Pulmonary artery endothelial cell (primary cell): ENCODE results near the gene FGD4. TPM values are rescaled to one million over a fixed set of nuclear protein-coding genes. Genes with fewer than 3 reads are reported as not detected.
"Not testable (repeated sequence)": the region's sequence is repeated elsewhere in the genome, so short reads cannot be mapped to it uniquely, and the experiment has no call there.

Source experiments
- DNase-seq: peaks from one replicate; pipeline ENCODE4 v3.0.0-alpha.2; 2011; ENCODE audit warnings: low read depth, low spot score
- total RNA-seq: library from RNA; depleted of rRNA; stranded (reverse); fragments of >200 nt; gene quantifications from 2 replicates; pipeline ENCODE4 v1.2.3, GENCODE V29; 2014

The FGD4 gene
- total RNA-seq, 1 donor from 2014 or later, result 25.6 TPM

- no peak for DNase-seq
Observed at GRCh38 chr12:32490801-32491200, 91.4 kb downstream of the FGD4 start.

GRCh38 chr12:32493282-32493681 lies 93.9 kb downstream of the FGD4 start:
- DNase-seq, result no peak

DNA sequence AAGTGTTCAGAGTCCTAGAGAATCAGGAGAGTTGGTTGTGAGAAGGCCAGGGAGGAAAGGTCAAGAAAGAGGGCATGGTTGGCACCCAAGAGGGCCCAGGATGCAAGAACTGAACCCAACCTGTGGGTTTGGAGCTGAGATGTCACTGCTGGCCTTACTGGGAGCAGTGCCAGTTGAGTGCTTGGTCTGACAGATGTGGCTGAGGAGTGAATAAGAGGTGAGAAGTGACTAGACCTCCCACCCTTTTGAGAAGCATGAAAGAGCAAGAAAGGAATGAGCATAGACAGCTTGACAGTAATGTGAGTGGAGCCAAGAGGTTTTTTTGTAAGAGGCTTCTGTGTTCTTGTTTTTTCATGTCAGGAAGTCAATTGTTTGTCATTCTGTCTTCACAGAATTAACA lies 95.3 kb downstream of the FGD4 start:
- no peak for DNase-seq

DNA sequence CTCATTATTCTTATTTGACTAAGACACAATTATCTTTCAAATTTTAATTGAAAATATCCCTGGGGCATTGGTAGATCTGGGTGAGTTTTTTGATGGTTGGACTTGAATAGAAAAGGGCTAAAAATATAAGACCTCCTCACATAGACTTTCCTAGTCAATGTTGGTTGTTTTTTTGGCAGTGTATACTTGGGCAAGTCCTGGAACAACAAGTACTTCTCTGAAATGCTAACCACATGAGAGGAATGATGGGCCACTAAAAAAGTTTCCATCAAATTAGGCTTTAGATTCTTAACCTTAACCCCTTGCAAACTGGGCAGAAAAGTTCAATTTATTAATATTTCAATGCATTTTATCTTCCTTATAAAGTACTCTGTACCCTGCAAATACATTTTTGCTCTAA lies 97.6 kb downstream of the FGD4 start:
- no peak for DNase-seq

- no peak for DNase-seq
Observed at GRCh38 chr12:32497864-32498263, 98.5 kb downstream of the FGD4 start.

- DNase-seq, result no peak
Observed at GRCh38 chr12:32499048-32499447, 99.7 kb downstream of the FGD4 start.

DNA sequence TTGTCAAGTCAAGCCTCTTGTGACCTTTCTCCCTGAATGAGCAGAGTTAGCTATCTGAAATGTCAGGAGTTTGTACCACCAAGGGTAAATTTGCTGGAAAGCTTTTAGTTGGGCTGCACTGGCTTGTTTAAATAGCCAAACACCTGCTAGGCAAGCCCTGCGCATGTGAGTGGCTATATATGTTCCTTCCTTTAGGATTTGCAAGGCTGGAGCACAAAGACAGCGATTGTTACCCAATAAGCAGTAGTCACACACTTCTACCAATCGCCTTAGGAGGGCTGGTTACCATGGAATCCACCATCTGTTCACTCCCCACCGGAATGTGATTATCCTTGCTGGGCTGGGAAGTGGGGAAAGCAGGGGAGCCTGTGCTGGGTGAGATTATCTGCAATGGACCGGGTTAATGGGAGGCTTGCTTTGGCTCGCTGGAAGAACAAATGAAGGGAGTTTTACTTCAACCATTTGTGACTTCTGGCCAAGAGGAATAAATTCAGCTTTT lies 102.5 kb downstream of the FGD4 start:
- DNase-seq, result no peak

GRCh38 chr12:32502693-32503502 lies 103.5 kb downstream of the FGD4 start:
- DNase-seq, result no peak

- DNase-seq, result no peak
Observed at GRCh38 chr12:32503730-32504129, 104.4 kb downstream of the FGD4 start.

GRCh38 chr12:32504591-32504990 lies 105.2 kb downstream of the FGD4 start:
- DNase-seq, result no peak

GRCh38 chr12:32505067-32505945 lies 105.9 kb downstream of the FGD4 start:
- no peak for DNase-seq

GRCh38 chr12:32507096-32507941 lies 108.0 kb downstream of the FGD4 start:
- not testable (repeated sequence) for DNase-seq

DNA sequence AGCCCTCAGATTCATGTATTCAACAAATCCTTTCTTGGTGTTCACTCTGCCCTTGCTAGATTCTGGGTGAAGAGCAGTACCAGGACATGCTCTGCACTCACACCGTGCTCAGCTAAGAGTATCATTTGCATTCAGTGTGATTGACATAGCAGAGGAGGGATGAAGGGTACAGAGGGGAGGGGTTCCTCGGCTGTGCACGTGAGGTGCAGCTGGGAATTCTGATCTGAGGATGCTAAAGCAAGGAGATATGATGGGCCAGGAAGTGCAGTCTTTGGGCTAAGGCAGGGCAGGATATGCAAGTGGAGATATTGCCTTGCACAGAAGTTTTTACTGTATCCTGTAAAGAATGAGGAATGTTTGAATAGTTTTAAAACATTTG lies 108.6 kb downstream of the FGD4 start:
- no peak for DNase-seq

- DNase-seq, result no peak
Observed at GRCh38 chr12:32508626-32509025, 109.3 kb downstream of the FGD4 start.

- DNase-seq, result no peak
Observed at GRCh38 chr12:32509328-32510091, 110.2 kb downstream of the FGD4 start.

GRCh38 chr12:32511976-32512375 lies 112.6 kb downstream of the FGD4 start:
- not testable (repeated sequence) for DNase-seq

DNA sequence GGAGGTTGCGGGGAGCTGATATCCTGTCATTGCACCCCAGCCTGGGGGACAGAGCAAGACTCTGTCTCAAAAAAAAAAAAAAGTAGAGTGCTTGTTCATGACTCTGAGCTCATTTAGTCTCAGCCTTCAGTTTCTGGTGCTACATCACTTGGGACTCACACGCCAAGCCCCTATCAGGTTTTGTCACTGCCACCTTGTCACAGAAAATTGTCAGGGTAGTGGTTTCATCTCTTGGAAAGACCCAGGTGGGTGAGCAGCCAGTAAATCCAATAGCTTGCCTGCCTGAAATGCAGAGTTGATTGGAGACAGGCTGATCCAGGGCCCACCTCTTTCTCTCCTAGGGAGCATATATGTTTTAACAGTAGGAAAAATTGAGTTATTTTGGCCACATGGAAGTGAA lies 113.0 kb downstream of the FGD4 start:
- DNase-seq, result no peak

GRCh38 chr12:32512910-32513309 lies 113.6 kb downstream of the FGD4 start:
- DNase-seq, result no peak

DNA sequence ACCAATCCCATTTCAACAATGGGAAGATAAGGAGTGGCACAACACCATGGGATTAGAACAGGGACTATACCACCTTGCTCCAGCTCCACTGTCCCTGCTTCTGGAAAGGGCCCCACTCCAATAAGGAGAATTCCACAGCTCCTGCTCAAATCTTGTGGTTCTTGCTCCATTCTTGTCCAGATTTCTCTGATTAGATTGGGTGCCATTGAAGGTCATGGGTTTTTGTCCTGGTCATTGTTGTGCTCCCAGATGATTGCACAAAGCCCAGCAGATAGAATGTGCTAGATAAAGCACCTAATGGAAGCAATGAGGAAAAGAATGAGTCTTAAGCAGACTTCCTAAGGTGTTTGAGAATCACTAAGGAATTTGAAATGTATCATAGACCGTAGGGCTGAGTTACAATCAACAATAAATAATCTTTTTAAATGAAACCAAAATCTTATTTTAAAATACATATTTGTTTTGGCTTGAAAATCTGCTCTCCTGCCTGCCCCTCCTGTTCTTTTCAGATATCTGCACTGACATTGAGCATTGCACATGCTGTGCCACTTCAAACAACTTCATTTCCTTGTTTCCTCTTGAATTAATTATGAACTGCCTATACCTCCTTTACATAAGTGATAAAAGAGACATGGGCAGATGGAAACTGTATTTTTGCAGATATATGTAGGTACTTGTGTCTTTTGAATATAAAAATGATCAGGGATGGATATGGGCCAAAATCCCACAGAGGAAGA lies 115.9 kb downstream of the FGD4 start:
- DNase-seq, result no peak

DNA sequence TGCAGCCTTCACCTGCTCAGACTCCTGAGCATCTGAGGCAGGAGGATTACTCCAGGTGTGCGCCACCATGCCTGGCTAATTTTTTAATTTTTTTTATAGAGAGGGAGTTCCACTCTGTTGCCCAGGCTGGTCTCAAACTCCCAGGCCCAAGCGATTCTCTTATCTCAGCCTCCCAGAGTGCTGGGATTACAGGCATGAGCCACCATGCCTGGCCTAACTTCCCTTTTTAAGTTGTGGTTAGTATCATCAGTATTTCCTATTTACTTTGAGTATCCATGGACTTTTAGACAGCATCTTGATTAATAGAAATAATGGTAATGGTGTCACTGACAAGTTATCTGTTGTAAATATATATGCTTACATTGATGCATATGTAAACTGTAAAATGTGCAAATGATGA lies 116.9 kb downstream of the FGD4 start:
- DNase-seq, result no peak
